ENCODE data around the gene TPSB2.
"Not testable (repeated sequence)": the region's sequence is repeated elsewhere in the genome, so short reads cannot be mapped to it uniquely, and the experiment has no call there.

The TPSB2 gene

DNA sequence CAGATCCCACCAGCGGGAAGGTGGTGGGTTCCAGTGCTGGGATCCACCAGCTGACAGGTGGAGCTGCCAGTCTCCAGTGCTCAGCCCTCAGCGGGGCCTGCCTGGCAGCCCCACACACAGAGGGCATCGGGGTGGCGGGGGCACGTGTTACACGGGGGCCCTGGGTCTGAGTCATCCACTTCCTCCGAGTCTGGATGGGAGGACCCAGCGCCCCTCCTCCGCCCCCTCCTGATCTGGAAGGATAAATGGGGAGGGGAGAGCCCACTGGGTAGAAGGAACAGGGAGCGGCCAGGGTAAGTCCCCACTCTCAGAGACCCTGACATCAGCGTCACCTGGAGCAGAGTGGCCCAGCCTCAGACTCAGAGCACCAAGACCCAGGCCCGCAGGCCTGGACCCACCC is 10.5 kb upstream of the TPSB2 start, which contains the start of gene TPSAB1:
Gene TPSAB1, plus strand, starts transcription at position 270 of the 400 bp plus-strand sequence. CDS start 234 bp downstream, outside the sequence.
- not testable (repeated sequence) for DNase-seq

DNA sequence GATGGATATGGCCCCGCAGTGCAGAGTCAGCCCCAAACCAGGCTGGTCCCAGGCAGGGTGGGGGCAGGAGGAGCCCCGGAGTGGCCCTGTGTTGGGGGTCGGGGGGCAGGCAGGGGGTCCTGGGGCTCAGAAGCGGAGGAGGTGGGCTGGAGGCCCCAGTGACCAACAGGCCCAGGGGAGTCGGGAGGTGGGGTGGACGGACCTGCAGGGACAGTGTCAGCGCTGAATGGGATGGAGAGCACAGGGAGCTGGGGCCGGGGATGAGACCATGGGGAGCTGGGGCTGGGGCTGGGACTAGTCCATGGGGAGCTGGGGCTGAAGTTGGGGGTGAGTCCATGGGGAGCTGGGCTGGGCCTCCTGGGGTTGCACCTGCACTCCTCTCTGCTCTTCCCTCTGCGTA is 9.6 kb upstream of the TPSB2 start:
- DNase-seq, result not testable (repeated sequence)

- DNase-seq, result not testable (repeated sequence)
Observed at GRCh38 chr16:1238909-1239308, 8.9 kb upstream of the TPSB2 start.

DNA sequence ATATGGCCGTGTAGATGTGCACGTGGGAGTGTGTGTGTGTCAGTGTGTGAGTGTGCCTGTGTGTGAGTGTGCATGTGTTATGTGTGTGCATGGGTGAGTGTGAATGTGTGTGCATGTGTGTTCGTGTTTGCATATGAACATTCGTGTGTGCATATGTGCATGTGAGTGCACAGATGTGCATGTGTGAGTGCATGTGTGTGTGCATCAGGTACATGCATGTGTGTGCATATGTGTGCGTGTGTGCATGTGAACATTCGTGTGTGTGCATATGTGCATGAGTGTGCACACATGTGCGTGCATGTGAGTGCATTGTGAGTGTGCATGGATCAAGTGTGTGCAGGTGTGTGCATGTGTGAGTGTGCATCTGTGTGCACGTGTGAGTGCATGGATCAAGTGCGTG is 8.0 kb upstream of the TPSB2 start:
- no peak for DNase-seq

GRCh38 chr16:1236659-1237058 is 6.7 kb upstream of the TPSB2 start:
- not testable (repeated sequence) for DNase-seq

GRCh38 chr16:1232049-1232748 is 2.2 kb upstream of the TPSB2 start:
- DNase-seq, result not testable (repeated sequence)

DNA sequence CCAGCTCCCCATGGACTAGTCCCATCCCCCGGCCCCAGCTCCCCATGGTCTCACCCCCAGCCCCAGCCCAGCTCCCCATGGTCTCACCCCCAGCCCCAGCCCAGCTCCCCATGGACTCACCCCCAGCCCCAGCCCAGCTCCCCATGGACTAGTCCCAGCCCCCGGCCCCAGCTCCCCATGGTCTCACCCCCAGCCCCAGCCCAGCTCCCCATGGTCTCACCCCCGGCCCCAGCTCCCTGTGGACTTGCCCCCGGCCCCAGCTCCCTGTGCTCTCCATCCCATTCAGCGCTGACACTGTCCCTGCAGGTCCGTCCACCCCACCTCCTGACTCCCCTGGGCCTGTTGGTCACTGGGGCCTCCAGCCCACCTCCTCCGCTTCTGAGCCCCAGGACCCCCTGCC is 1.3 kb upstream of the TPSB2 start:
- DNase-seq, result not testable (repeated sequence)

GRCh38 chr16:1230471-1231212 is 658 bp upstream of the TPSB2 start:
- not testable (repeated sequence) for DNase-seq

DNA sequence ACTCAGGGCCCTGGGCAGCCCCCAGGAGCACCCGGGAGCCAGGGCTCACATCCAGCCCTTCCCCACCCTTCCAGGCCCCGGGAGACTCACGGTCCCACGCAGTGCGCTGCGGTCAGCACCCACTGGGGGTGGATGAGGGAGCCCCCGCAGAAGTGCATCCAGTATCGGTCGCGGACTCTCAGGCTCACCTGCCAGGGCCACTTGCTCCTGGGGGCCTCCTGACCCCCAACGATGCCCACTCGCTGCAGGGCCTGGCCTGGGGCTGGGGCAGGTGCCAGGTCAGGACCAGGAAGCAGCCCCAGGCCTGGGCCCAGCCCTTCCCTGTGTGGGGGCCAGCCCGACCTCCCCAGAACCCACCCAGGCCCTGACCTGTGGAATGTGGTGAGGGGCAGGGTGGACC is 508 bp downstream of the TPSB2 start:
- not testable (repeated sequence) for DNase-seq

GRCh38 chr16:1228227-1228626 is 1.8 kb downstream of the TPSB2 start:
- not testable (repeated sequence) for DNase-seq

DNA sequence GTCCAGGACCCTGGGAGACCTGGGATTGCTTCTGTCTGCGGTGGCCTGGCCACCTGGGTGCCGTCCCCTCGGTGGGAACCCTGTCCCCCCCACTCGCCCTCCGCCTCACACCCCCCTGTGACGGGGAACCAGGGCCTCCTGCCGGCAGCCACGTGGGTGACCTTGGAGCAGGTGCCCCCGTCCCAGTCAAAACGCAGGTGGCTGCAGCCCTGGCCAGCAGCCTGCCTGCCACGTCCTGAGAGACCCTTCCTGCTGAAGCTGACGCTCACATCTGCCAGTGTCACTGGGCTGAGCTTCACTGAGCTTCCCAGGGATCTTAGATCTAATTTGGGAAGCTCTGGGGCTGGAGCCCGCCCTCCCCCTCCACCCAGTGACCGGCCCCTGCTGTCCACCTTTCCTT is 3.3 kb downstream of the TPSB2 start:
- DNase-seq, result not testable (repeated sequence)

DNA sequence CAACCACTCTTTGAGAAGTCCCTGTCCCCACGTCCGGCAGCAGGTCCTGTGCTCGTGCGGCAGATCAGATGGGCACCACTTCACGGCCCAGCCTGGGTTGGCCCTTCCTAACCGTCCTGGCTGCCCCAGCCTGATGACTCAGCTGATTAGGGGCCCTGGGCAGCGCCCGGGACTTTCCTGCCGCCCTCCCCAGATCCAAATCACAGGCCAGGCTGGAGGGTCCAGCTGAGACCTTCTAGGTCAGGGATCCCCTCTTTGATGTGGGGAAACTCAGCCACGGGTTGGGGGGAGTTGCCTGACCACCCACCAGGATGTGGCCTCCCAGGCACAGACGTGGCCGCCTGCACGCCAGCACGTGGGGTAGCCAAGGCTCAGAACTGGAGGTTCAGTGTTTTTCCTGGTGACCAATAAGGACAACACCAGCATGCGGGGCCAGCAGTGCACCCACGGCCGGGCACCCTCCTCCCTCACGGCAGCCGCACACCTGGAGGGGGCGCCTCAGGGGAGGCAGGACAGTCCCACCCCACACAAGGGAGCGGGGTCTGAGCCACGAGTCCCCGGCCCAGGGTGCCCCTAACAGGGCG is 4.2 kb downstream of the TPSB2 start:
- DNase-seq, result not testable (repeated sequence)

GRCh38 chr16:1225051-1225451 is 4.9 kb downstream of the TPSB2 start, which contains the start of gene TPSG1:
TPSG1 (minus strand) TSS chr16:1225268; CDS start chr16:1225252, 16 bp downstream.
- DNase-seq, result no peak

GRCh38 chr16:1224558-1224957 is 5.4 kb downstream of the TPSB2 start:
- DNase-seq, result no peak

GRCh38 chr16:1223355-1224214 is 6.4 kb downstream of the TPSB2 start:
- DNase-seq, result no peak

DNA sequence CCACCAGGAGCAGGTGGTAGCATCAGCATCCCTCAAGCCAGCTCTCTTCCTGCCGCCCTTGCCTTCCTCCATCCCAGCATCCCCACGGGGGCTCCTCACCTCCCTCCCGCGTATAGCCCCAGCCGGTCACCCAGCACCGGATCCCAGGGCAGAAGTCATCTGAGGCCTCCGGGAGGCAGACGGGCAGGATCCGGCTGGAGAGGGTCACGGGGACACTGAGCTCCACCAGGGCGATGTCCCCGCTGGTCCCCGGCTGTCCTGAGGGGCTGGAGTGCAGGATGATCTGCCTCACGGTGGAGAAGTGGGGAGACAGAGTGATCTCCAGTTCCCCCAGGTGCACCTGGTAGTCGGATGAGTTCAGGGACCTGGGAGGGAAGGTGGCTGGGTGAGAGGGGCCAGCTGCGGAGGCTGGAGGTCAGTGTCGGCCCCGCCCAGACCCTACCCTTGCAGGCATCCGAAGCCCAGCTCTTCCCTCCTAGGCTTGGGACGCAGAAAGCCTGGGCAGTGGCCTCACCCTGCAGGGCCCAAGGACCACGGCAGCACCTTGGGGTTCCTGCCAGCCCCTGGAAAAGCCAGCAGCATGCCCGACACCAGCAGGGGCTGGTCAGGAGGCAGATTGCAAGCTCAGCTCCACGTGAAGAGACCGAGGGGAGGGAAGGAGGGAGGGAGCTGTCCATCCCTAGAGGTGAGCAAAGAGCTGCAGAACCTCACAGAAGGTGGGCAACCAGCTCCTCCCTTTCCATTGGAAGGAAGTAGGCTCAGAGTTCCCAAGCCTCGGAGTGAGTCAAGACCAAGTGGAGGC is 7.2 kb downstream of the TPSB2 start:
- no peak for DNase-seq

DNA sequence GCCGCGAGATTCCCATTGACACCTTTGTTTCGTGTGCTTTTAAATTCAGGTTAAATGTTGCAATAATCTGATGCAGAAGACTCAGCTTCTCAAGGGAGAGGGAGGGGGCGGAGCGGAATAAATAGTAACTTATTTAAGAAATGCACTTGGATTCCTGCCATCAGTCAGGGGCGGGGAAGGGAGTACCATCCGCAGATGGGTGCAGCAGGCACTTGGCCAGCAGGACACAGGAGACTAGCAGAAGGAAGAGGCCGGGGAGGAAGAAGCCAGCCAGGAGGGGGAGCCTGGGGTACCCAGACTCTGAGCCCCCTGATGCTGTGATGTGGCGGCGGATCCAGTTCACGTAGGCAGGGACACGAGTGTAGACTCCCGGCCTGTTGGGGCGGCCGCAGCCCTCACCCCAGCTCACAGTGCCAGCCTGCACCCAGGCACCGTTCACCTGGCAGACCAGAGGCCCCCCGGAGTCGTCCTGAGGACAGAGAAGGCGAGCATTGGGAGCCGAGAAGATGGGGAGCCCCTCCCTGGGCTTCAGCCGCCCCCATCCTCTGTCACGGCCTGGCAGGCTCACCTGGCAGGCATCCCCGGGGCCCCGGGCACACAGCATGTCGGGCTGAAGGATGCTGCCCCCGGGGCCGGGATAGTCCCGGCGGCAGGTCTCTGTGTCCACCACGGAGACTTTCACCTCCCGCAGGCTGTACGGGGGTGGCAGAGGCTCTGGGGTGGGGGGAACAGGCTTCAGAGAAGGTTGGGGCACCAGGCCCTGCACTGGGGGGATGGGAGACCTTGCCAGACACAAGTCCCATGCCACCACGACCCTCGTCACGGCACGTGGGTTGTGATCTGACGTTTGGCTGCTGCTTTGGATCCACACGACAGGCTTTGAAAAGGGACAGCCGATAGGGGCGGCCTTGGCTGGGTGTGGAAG is 8.1 kb downstream of the TPSB2 start:
- DNase-seq, result no peak

- no peak for DNase-seq
Observed at GRCh38 chr16:1220841-1221627, 8.9 kb downstream of the TPSB2 start.

GRCh38 chr16:1220098-1220728 is 9.8 kb downstream of the TPSB2 start:
- DNase-seq, result no peak

Data from DMS 273 treated with DMSO at 0.1 percent for 48 hours (cell line).